Measurements from ENCODE around the gene ENO1. TPM values are rescaled to one million over a fixed set of nuclear protein-coding genes. Genes with fewer than 3 reads are reported as not detected.

Gene ENO1
- total and polyA plus RNA-seq, 9 of the 15 experiments (the other 6 are each of a cell fraction or from before 2014, with no cell fraction given), result 2,249 to 7,472 (median 2,868) TPM

DNA sequence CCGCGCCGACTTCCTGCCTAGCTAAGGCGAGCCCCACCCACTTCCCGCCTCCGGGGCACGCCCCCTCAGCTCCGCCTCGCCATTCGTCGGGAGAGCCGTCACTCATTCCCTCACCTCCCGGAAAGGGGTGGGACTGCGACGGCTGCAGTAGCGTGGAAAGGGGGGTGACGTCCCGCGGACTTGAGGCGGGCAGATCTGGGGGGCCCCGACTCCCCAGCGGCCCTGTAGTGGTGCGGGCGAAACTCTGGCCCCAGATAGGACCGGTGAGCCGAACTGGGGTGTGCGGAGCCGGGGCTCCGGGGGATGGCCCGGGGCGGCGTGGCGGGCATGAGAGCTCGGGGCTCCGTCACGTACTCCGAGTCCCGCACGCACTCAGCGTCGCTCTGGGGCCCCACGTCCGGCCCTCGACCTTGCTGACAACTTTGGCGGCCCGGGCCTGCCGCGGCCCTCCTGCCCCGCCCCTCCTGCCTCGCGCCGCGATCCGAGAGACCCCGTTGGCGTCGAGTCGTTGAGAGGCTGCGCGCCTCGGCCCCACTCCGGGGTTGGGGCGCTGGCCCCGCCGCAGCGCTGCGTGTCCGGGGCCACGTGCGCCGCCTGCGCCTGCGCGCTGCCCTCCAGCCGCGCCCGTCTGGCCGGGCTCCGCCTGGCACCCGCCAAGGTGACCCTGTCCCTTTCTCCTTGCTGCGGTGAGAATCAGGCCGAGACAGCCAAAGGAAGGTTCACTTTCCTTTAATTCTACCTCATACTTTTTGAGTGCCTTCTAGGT, 395 bp upstream of the ENO1 start (continued):
- TF ChIP-seq MYC (IDR thresholded peaks at IDR 0.05; ENCODE audit: low read depth, low read length), result peak; percentile 96
- TF ChIP-seq MYC (CRISPR knock-in tag; IDR thresholded peaks at IDR 0.05; ENCODE audit: borderline replicate concordance, low read depth), result peak; percentile 69; the same call in 1 of the 2 replicates
- TF ChIP-seq, protein P1, sequence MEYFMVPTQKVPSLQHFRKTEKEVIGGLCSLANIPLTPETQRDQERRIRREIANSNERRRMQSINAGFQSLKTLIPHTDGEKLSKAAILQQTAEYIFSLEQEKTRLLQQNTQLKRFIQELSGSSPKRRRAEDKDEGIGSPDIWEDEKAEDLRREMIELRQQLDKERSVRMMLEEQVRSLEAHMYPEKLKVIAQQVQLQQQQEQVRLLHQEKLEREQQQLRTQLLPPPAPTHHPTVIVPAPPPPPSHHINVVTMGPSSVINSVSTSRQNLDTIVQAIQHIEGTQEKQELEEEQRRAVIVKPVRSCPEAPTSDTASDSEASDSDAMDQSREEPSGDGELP (CRISPR knock-in tag; IDR thresholded peaks at IDR 0.05; ENCODE audit: borderline replicate concordance), result peak; percentile 74
- peak; percentile 26; the same call in 1 of the 2 replicates for TF ChIP-seq PRMT5 (CRISPR knock-in tag; IDR thresholded peaks at IDR 0.05)
- TF ChIP-seq CBX3 (IDR thresholded peaks at IDR 0.05; ENCODE audit: borderline replicate concordance in 1 of 2, low read length in 2 of 2), result peak in 1 of 2 experiments; percentile 60; a peak in 2 of 3 replicates
- TF ChIP-seq PCBP1 (IDR thresholded peaks at IDR 0.05; ENCODE audit: low read depth, low read length, poor library complexity, severe bottlenecking), result peak; percentile 20
- TF ChIP-seq PHF8 (IDR thresholded peaks at IDR 0.05; ENCODE audit: borderline replicate concordance, low read length), result peak; percentile 62; the same call in 1 of the 2 replicates
- TF ChIP-seq PHF20 (IDR thresholded peaks at IDR 0.05; ENCODE audit: partially characterized antibody), result peak; percentile 9
- TF ChIP-seq, protein P2, sequence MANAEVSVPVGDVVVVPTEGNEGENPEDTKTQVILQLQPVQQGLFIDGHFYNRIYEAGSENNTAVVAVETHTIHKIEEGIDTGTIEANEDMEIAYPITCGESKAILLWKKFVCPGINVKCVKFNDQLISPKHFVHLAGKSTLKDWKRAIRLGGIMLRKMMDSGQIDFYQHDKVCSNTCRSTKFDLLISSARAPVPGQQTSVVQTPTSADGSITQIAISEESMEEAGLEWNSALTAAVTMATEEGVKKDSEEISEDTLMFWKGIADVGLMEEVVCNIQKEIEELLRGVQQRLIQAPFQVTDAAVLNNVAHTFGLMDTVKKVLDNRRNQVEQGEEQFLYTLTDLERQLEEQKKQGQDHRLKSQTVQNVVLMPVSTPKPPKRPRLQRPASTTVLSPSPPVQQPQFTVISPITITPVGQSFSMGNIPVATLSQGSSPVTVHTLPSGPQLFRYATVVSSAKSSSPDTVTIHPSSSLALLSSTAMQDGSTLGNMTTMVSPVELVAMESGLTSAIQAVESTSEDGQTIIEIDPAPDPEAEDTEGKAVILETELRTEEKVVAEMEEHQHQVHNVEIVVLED (CRISPR knock-in tag; IDR thresholded peaks at IDR 0.05), result peak; percentile 93
- TF ChIP-seq, protein P3, sequence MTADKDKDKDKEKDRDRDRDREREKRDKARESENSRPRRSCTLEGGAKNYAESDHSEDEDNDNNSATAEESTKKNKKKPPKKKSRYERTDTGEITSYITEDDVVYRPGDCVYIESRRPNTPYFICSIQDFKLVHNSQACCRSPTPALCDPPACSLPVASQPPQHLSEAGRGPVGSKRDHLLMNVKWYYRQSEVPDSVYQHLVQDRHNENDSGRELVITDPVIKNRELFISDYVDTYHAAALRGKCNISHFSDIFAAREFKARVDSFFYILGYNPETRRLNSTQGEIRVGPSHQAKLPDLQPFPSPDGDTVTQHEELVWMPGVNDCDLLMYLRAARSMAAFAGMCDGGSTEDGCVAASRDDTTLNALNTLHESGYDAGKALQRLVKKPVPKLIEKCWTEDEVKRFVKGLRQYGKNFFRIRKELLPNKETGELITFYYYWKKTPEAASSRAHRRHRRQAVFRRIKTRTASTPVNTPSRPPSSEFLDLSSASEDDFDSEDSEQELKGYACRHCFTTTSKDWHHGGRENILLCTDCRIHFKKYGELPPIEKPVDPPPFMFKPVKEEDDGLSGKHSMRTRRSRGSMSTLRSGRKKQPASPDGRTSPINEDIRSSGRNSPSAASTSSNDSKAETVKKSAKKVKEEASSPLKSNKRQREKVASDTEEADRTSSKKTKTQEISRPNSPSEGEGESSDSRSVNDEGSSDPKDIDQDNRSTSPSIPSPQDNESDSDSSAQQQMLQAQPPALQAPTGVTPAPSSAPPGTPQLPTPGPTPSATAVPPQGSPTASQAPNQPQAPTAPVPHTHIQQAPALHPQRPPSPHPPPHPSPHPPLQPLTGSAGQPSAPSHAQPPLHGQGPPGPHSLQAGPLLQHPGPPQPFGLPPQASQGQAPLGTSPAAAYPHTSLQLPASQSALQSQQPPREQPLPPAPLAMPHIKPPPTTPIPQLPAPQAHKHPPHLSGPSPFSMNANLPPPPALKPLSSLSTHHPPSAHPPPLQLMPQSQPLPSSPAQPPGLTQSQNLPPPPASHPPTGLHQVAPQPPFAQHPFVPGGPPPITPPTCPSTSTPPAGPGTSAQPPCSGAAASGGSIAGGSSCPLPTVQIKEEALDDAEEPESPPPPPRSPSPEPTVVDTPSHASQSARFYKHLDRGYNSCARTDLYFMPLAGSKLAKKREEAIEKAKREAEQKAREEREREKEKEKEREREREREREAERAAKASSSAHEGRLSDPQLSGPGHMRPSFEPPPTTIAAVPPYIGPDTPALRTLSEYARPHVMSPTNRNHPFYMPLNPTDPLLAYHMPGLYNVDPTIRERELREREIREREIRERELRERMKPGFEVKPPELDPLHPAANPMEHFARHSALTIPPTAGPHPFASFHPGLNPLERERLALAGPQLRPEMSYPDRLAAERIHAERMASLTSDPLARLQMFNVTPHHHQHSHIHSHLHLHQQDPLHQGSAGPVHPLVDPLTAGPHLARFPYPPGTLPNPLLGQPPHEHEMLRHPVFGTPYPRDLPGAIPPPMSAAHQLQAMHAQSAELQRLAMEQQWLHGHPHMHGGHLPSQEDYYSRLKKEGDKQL (CRISPR knock-in tag; IDR thresholded peaks at IDR 0.05; ENCODE audit: borderline replicate concordance), result peak; percentile 99
- TF ChIP-seq ZBTB7A (IDR thresholded peaks at IDR 0.05; ENCODE audit: borderline replicate concordance, control insufficient read depth, low read depth, low read length), result peak; percentile 80; the same call in 1 of the 2 replicates
- TF ChIP-seq ETV5 (CRISPR knock-in tag; IDR thresholded peaks at IDR 0.05; ENCODE audit: low read depth), result peak; percentile 72
- TF ChIP-seq, protein P4, sequence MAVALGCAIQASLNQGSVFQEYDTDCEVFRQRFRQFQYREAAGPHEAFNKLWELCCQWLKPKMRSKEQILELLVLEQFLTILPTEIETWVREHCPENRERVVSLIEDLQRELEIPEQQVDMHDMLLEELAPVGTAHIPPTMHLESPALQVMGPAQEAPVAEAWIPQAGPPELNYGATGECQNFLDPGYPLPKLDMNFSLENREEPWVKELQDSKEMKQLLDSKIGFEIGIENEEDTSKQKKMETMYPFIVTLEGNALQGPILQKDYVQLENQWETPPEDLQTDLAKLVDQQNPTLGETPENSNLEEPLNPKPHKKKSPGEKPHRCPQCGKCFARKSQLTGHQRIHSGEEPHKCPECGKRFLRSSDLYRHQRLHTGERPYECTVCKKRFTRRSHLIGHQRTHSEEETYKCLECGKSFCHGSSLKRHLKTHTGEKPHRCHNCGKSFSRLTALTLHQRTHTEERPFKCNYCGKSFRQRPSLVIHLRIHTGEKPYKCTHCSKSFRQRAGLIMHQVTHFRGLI (CRISPR knock-in tag; IDR thresholded peaks at IDR 0.05), result peak; percentile 31; the same call in 1 of the 2 replicates
- no peak for TF ChIP-seq ZNF586 (CRISPR knock-in tag; conservative IDR thresholded peaks at IDR 0.05)
- peak; percentile 51; the same call in 1 of the 2 replicates for TF ChIP-seq ZNF764 (CRISPR knock-in tag; IDR thresholded peaks at IDR 0.05; ENCODE audit: low read depth)
- TF ChIP-seq HNRNPL (IDR thresholded peaks at IDR 0.05; ENCODE audit: low read depth, low read length), result peak; percentile 15; the same call in 1 of the 2 replicates
